GM21529 (cell line): ENCODE data around the gene RHOT2.
"Not testable (repeated sequence)": the region's sequence is repeated elsewhere in the genome, so short reads cannot be mapped to it uniquely, and the experiment has no call there.

Experiments used
- ATAC-seq: cut with Tn5 transposase; IDR thresholded peaks from one replicate; pipeline ENCODE4 v1.9.1; 2021; ENCODE audit not compliant: unreplicated experiment

Gene RHOT2

DNA sequence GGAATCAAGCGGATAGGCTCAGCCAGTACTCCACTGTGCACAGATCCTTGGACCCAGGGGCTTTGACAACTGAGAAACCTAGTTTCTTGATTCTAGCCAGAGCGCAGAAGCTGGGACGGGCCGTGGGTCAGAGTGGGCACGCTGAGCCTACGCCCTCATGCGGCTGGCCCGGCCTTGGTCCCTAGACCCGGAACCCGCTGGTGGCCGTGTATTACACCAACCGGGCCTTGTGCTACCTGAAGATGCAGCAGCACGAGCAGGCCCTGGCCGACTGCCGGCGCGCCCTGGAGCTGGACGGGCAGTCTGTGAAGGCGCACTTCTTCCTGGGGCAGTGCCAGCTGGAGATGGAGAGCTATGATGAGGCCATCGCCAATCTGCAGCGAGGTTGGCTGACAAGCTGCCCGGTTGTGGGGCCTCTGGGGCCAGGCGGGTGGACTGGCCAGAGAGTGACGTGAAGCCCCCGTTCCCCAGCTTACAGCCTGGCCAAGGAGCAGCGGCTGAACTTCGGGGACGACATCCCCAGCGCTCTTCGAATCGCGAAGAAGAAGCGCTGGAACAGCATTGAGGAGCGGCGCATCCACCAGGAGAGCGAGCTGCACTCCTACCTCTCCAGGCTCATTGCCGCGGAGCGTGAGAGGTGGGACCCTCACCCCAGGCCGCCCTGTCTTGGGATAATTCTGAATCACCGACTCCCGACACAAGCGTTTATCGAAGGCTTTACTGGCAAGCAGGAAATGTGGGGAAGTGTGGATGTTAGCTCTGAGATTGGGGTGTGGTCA is 13.2 kb downstream of the RHOT2 start:
- ATAC-seq = no peak

DNA sequence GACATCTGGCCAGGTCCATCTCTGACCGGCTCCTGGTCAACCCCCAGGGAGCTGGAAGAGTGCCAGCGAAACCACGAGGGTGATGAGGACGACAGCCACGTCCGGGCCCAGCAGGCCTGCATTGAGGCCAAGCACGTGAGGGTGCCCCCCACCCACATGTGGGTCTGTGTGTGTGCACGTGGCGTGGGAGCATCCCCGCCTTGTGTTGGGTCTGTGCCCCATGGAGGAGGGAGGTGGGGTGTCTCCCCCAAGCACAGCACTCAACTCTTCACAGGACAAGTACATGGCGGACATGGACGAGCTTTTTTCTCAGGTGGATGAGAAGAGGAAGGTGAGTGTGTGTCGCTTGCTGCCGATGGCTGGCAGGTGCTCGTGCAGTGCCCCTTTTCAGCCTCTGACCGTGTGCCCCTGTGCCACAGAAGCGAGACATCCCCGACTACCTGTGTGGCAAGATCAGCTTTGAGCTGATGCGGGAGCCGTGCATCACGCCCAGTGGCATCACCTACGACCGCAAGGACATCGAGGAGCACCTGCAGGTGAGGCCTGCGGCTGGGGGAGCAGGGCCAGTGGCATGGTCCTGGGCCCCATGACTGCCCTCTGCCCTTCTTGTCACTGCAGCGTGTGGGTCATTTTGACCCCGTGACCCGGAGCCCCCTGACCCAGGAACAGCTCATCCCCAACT is 14.0 kb downstream of the RHOT2 start:
- no peak for ATAC-seq

DNA sequence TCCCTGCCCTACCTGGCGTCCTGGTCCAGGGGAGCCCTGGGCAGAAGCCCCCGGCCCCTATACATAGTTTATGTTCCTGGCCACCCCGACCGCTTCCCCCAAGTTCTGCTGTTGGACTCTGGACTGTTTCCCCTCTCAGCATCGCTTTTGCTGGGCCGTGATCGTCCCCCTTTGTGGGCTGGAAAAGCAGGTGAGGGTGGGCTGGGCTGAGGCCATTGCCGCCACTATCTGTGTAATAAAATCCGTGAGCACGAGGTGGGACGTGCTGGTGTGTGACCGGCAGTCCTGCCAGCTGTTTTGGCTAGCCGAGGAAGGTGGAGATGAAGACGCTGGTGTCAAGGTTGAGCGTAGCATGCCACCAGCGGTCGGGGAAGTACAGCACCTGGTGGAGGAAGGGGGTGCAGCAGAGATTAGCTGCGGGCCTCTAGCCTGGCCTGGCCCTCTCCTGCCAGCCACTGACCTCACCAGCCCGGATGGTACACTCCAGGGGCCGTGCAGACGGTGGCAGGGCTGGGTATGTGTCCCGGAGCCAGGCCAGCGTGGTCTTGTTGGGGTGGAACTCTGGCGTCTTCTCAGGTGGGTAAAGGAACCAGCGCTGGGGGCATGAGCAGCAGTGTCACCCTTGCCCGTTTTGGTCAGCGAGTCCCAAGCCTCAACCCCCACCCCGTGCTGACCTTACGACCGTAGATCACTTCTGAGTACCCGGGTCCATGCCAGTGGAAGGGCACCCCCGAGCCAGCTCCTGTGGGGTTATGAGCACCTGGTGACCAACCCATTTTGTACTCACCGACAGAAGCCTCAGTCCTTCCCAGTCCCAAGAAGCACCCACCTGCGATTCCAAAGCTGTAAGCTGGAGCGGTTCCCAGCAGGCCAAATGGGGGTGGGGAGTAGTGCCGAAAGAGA is 14.8 kb downstream of the RHOT2 start:
- no peak for ATAC-seq

DNA sequence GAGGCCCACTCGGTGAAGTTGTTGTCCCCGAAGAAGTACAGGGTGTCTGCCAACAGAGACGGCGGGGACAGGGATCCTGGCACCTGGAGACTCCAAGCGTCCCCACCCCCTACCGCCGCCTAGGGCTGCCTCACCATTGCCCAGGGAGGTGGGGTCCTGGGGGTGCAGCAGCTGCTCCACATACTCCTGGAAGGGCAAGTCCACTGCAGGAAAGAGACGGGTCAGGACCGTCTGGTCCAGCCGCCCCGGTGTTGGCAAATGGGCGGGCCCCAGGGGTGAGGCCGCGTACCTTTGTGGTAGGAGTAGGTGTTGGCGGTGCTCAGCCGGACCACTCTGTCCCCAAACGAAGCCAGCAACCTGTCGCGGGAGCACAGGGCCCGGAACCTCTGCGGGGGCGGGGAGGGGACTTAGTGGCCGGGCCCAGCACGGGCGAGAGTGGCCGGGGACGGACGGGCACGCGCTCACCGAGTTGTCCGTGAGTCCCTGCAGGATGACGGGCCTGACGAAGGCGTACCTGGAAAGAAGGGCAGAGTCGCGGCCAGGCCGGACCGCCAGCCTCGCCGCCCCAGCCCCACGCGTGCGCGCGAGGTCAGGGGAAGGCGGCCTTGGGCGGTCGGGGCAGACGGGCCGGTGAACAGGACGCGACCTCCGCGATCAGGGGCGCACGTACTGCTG is 15.6 kb downstream of the RHOT2 start:
- ATAC-seq = no peak

DNA sequence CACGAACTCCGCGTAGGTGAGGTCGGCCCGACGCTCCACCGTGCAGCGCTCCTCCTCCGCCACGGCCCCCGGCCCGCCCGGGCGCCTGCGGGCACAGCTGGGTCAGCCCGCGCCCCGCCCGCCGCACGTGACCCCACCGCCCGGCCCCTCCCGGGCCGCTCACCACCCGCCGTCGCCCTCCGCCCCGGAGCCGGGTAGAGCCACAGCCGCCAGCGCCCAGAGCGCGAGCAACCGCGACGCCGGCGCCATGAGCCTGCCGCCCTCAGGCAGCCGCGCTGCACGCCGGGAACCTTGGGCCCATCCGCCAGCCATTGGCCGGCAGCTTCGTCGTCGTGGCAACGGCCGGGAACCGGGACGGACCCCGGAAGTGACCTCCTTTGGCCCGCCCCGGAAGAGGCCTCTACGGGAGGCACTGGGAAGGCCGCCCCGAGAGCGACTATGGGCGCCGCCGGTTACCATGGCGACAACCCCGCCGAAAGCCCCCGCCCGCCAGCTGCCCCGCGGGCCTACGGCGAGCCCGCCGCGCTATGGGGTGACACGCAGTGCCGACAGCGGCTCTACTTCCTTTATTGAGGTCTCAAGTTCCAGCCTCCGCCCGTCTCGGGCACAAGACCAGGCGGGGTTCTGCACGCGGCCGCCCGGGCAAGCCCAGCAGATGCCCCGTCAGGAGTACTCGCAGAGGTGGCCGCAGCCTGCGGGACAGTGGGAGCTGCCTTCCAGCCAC is 16.3 kb downstream of the RHOT2 start, which contains the start of gene JMJD8:
JMJD8 (minus strand) TSS at position 264 of the 724 bp plus-strand sequence; CDS start at position 249, 15 bp downstream.
- peak; percentile 63 for ATAC-seq

DNA sequence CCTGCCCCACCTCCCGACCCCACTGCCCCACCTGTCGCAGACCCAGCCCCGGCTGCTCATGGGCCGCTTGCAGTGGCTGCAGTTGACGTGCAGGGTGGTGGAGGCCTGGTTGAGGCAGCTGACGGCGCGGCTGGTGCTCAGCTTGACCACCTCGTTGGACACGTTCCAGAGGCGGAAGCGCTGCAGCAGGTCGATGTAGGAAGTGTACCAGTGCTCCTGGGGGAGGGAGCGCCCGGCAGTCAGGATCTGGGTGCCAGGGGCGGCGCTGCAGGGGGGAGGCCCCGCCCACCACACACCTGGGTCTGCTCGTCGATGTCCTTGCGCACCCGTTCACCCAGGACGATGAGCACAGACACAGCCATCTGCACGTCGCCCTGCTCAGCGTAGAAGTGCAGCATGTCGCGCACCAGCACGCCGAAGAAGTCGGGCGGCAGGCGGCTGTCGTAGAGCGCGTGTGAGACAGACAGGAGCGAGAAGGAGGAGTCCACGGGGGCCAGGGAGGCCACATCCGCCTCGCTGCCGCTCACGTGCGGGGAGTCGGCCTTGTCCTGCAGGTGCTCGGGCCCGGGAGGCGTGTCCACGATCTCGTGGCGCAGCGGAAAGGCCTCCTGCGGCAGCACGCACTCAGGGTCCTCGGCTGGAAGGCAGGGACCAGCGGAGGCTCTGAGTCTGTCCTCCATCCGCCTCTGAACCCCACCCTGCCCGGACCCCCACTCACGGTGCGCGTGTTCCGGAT is 17.2 kb downstream of the RHOT2 start:
- no peak for ATAC-seq

DNA sequence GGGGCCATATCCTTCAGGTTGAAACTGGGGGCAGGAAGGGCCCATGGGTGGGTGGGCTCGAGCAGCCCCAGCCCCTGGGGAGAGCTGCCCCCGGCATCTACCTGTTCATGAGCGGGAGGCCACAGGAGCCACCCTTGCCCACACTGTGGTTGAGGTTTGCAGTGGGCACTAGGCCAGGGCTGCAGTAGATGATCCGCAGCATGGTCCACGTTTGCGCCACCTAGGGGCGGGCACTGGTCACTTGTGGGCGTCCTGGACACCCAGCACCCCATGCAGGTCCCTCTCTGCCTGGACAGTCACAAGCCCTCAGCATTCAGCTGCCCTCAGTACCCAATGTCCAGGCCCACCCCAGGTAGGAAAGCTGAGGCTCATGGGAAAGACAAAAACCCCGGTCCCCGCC is 18.0 kb downstream of the RHOT2 start:
- ATAC-seq = no peak

DNA sequence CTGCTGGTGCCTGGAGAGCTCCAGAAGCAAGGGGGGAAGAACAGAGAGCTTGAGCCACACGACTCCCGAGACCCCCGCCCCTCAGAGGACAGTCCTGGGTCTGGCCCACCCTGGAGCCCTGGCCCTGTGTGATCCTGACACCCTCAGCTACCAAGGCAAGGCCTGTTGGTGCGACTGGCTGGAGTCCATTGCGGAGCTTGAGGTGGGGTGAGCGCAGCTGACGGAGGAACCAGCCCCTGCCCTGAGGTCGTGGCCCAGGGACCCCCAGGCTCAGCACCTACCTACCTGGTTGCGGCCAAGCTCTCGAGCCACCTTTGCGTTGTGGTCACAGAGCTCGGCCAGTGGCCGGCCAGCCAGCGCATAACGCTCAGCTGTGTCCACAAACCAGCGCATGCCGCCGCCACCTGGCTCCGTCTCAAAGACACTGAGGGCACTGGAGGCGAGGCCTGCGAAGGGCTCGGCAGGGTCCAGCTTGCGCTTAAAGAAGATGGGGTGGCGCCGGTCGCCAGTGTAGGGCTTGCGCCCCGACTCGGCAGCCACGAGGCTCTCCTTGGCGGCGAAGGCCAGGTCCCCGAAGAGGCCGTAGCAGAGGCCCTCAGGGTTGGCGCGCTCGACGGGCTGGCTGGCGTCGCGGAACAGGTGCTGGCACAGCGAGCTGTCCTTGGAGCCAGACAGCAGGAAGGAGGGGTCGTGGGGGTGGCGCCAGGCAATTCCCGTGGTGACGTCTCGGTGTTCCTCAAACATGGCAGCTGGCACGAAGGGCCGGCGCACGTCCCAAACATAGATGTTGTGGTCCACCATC is 18.7 kb downstream of the RHOT2 start:
- ATAC-seq = no peak

DNA sequence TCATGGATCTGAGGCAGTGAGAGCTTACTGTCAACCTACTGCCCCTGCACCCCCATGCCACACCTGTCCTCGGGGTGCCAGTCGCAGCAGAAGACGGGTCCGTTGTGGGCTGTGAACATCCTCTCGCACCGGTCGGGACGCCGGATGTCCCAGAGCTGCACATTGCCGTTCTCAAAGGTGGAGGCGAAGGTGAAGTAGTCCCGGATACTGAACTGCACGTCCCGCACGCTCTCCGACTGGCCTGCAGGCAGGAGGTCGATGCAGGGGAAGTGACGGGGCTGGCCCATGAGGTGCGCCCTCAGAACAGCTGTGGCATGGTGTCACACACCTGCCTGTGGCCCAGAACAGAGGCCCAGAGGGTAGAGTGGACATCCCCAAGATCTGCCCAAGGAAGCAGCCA is 19.6 kb downstream of the RHOT2 start:
- ATAC-seq = no peak

DNA sequence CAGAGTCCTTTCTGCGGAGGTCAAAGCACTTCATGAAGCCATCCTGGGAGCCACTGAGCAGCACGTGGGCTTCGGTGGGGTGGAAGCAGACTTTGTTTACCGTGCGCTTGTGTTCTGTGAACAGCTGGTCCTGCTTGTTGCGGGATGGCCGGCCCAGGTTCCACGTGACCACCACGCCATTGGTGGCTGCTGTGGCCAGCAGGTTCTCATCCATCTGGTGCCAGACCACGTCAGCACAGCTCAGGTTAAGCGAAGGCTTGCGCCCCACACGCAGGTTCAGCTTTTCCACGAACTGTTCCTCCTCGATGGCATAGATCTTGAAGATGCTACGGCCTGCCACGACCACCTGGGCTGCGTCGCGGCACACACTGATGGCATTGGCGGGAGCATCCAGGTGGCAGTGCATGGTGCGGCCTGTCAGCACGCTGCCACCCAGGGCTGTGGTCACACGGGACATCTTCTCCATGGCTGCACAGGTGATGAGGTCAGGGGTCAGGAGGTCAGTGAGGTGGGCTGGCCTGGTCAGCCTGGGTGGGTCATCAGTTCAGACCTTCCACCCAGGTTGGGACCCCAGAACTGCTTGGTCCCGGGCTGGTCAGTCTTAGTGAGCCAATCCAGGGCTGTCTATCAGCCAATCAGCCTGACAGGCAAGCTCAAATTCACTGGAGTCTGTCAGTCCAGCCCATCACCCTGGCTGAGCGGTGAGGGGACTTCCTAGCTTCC is 21.4 kb downstream of the RHOT2 start:
- no peak for ATAC-seq

DNA sequence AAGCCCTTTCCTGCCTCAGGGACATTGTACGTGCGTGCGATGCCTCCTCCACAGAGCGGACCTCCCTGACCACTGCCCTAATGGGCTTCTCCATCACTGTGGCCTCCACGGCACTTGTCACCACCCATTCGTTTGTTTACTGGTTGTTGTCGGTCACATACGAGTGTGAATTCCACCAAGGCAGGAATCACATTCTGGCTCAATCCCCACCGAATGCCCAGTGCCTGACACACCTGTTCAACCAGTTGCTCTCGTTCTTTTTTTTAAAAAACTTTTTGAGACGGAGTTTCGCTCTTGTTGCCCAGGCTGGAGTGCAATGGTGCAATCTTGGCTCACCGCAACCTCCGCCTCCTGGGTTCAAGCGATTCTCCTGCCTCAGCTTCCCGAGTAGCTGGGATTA is 23.3 kb downstream of the RHOT2 start:
- not testable (repeated sequence) for ATAC-seq

DNA sequence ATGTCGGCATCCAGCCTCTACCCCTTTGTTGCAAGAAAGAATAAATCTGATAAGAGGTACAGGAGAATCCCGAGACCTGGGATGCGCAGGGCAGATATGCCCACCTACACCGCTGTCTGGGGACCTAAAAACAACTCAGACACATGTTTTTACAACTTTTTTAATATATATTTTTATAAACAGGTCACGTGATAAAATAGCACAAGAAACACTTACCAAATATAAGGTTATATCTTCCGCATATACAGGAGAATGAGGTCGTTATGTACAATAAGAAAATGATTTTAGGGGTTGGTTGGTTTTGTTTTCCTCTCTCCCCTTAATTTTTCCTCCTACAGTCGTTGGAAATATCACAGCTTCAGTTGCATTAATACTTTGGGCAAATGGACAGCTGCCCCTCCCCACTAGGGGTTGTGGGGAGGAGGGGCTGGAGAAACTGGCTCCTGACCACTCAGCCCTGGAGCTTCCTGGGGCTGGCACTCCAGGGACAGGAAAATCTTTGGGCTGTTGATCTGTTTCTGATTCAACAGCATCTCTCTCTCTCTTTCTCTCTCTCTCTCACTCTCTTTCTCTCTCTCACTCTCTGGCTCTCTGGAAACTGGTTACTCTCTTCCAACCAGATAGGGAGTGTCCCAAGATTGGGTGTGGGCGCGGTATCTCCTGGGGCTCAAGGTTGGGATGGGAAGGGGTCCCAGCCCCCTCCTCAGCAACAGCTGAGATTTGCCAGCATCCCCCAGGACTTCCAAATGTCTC is 24.6 kb downstream of the RHOT2 start:
- no peak for ATAC-seq

DNA sequence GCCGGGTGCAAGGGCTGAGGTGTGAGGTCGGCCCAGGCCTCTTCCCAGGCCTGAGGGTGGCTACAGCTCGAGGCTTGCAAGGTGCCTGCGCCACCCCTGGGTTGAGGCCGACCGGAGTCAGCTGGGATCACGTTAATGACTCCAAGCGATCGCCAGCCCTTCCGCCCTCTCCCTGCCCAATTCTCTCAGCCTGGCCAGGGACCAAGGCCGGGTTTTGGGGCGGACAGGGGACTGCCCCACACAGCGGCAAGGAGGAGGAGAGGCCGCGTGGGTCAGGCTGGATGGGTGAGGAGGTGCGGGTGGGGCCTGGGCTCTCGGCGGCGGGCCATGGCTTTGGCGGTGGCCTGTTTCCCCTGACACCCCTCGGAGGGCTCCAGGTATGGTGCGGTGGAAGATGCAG is 25.4 kb downstream of the RHOT2 start:
- no peak for ATAC-seq

DNA sequence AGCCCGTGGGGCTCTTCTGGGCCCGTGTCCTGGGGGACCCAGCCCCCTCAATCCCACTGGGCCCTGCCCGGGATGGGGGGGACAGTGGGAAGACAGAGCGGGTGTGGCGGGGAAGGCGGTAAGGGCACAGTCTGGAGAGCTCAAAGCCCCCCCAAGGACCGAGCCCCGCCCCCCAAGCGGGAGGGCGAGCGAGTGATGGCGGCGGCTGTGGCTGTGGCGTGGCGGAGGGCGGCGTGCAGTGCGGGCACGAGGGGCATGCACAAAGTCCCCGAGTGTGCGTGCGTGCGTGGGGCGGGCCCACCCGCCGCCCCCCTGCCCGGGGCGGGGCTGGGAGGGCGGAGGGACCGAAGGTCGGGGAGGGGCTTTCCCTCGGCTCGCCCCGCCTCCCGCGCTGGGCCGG is 25.8 kb downstream of the RHOT2 start:
- no peak for ATAC-seq

DNA sequence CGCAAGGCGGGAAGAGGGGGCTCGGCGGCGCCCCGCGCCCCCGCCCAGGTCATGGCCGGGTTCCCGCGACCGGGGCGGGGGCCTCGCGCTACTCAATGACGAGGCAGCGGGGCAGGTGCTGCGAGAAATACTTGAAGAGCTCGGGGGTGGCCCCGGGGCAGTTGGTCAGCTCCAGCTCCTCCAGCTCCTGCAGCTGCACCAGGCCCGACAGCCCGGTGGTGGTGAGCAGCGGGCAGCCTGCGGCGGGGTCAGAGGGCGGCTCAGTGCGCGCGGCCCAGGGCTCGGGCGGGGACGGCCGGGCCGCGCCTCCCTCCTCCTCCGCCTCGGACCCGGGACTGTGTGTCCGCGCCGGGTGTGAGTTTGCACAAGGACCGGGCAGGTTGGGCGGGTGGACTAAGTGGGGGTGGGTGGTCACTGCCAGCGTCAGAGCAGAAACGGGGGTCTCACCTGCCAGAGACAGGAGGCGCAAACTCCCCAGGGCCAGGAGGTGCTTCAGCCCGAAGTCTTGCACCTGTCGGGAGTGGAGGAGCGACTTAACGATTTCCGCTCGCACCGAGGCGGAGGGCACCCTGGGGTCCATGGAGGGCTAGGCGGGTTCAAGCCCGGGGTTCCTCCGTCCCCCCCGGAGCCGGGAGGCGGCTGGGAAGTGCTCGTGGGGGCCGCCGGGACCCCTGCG is 26.4 kb downstream of the RHOT2 start:
- ATAC-seq = no peak

DNA sequence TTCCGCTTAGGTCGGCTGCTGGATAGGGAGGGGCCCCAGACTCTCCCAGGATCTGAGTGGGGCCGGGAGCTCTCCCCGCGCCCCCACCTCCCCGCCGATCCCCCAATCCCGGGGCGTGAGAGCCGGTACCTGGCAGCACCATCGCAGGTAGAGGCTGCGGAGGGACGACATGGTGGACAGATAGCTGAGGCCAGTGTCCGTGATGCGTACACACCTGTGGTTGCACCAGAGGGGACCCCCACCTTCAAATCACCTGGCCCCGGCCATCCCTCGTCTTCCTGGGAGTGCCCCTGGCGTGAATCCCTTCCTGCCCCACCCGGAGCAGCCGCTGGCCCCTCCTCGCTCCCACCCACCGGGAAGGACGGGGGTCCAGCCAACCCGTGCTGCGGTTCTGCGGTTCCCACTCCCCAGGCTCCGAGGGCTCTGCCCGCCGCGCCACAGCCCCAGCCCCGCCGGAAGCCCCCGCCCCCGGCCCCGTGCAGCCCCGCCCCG is 27.0 kb downstream of the RHOT2 start:
- ATAC-seq = no peak
